HEK293 (cell line): Measurements from ENCODE around the gene PIF1.
A peak's percentile ranks its signal among the peaks of the same experiment; 100 is the strongest.

ENCODE experiments used
- OSR2 ChIP-seq: fragments of 450-650 bp; formaldehyde crosslinking; IDR thresholded peaks from 2 replicates; pipeline ENCODE4 v1.5.1; 2016; ENCODE audit warnings: missing biosample characterization, missing genetic modification characterization
- SALL2 ChIP-seq: fragments of 450-650 bp; formaldehyde crosslinking; IDR thresholded peaks from 2 replicates; pipeline ENCODE4 v1.5.0; 2017; ENCODE audit warnings: missing biosample characterization, mild to moderate bottlenecking, missing genetic modification characterization, borderline replicate concordance
- SP3 ChIP-seq: fragments of 450-650 bp; formaldehyde crosslinking; IDR thresholded peaks from 2 replicates; pipeline ENCODE4 v1.5.1; 2016; ENCODE audit warnings: missing biosample characterization, missing genetic modification characterization
- ZFP37 ChIP-seq: fragments of 450-650 bp; formaldehyde crosslinking; IDR thresholded peaks from 2 replicates; pipeline ENCODE4 v1.5.1; 2016; ENCODE audit warnings: missing biosample characterization, missing genetic modification characterization
- ZNF112 ChIP-seq: fragments of 450-650 bp; formaldehyde crosslinking; IDR thresholded peaks from 2 replicates; pipeline ENCODE4 v1.5.0; 2017; ENCODE audit warnings: missing biosample characterization, missing genetic modification characterization
- ZNF121 ChIP-seq: fragments of 450-650 bp; formaldehyde crosslinking; IDR thresholded peaks from 2 replicates; pipeline ENCODE4 v1.5.1; 2016; ENCODE audit warnings: missing biosample characterization, missing genetic modification characterization
- ZNF148 ChIP-seq: fragments of 450-650 bp; formaldehyde crosslinking; IDR thresholded peaks from 2 replicates; pipeline ENCODE4 v1.5.0; 2017; ENCODE audit warnings: missing biosample characterization, missing genetic modification characterization, borderline replicate concordance
- ZNF157 ChIP-seq: fragments of 450-650 bp; formaldehyde crosslinking; IDR thresholded peaks from 2 replicates; pipeline ENCODE4 v1.5.1; 2016; ENCODE audit warnings: missing biosample characterization, missing genetic modification characterization
- ZNF221 ChIP-seq: fragments of 450-650 bp; formaldehyde crosslinking; IDR thresholded peaks from 2 replicates; pipeline ENCODE4 v1.5.1; 2017; ENCODE audit warnings: missing biosample characterization, missing genetic modification characterization, borderline replicate concordance
- ZNF398 ChIP-seq: fragments of 450-650 bp; formaldehyde crosslinking; IDR thresholded peaks from 2 replicates; pipeline ENCODE4 v1.5.1; 2017; ENCODE audit warnings: missing biosample characterization, missing genetic modification characterization
- ZNF404 ChIP-seq: fragments of 450-650 bp; formaldehyde crosslinking; IDR thresholded peaks from 2 replicates; pipeline ENCODE4 v1.5.1; 2017; ENCODE audit warnings: missing biosample characterization, missing genetic modification characterization
- ZNF530 ChIP-seq: fragments of 450-650 bp; formaldehyde crosslinking; IDR thresholded peaks from 2 replicates; pipeline ENCODE4 v1.5.1; 2016; ENCODE audit warnings: low read depth, missing biosample characterization, missing genetic modification characterization
- ZNF629 ChIP-seq: fragments of 450-650 bp; formaldehyde crosslinking; IDR thresholded peaks from 2 replicates; pipeline ENCODE4 v1.5.1; 2017; ENCODE audit warnings: missing biosample characterization, missing genetic modification characterization
- ZNF785 ChIP-seq: fragments of 450-650 bp; formaldehyde crosslinking; IDR thresholded peaks from 2 replicates; pipeline ENCODE4 v1.5.1; 2016; ENCODE audit warnings: missing biosample characterization, missing genetic modification characterization
- ZNF792 ChIP-seq: fragments of 450-650 bp; formaldehyde crosslinking; IDR thresholded peaks from 2 replicates; pipeline ENCODE4 v1.5.1; 2016; ENCODE audit warnings: missing biosample characterization, missing genetic modification characterization
- TF ChIP-seq, protein P1 (sequence below): fragments of 450-650 bp; formaldehyde crosslinking; IDR thresholded peaks from 2 replicates; pipeline ENCODE4 v1.5.1; 2016; ENCODE audit warnings: missing biosample characterization, missing genetic modification characterization
- TF ChIP-seq, protein P2 (sequence below): fragments of 450-650 bp; formaldehyde crosslinking; IDR thresholded peaks from 2 replicates; pipeline ENCODE4 v1.5.1; 2017; ENCODE audit warnings: missing biosample characterization, missing genetic modification characterization
- TF ChIP-seq, protein P3 (sequence below): fragments of 450-650 bp; formaldehyde crosslinking; conservative IDR thresholded peaks from 2 replicates; pipeline ENCODE4 v1.5.1; 2016; ENCODE audit warnings: low read depth, missing biosample characterization, missing genetic modification characterization
- TF ChIP-seq, protein P4 (sequence below): fragments of 450-650 bp; formaldehyde crosslinking; IDR thresholded peaks from 2 replicates; pipeline ENCODE4 v1.5.1; 2016; ENCODE audit warnings: missing biosample characterization, missing genetic modification characterization, low read depth
- TF ChIP-seq, protein P5 (sequence below): fragments of 450-650 bp; formaldehyde crosslinking; IDR thresholded peaks from 2 replicates; pipeline ENCODE4 v1.5.1; 2016; ENCODE audit warnings: missing biosample characterization, missing genetic modification characterization

PIF1 gene

GRCh38 chr15:64842096-64842939, 16.9 kb upstream of the PIF1 start (continued):
- TF ChIP-seq ZNF398 (tag by site-specific recombination): peak; percentile 32; the same call in 1 of the 2 replicates
- no peak for TF ChIP-seq ZNF530 (tag by site-specific recombination)
- TF ChIP-seq, protein P1, sequence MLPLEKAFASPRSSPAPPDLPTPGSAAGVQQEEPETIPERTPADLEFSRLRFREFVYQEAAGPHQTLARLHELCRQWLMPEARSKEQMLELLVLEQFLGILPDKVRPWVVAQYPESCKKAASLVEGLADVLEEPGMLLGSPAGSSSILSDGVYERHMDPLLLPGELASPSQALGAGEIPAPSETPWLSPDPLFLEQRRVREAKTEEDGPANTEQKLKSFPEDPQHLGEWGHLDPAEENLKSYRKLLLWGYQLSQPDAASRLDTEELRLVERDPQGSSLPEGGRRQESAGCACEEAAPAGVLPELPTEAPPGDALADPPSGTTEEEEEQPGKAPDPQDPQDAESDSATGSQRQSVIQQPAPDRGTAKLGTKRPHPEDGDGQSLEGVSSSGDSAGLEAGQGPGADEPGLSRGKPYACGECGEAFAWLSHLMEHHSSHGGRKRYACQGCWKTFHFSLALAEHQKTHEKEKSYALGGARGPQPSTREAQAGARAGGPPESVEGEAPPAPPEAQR: no peak
- TF ChIP-seq, protein P2, sequence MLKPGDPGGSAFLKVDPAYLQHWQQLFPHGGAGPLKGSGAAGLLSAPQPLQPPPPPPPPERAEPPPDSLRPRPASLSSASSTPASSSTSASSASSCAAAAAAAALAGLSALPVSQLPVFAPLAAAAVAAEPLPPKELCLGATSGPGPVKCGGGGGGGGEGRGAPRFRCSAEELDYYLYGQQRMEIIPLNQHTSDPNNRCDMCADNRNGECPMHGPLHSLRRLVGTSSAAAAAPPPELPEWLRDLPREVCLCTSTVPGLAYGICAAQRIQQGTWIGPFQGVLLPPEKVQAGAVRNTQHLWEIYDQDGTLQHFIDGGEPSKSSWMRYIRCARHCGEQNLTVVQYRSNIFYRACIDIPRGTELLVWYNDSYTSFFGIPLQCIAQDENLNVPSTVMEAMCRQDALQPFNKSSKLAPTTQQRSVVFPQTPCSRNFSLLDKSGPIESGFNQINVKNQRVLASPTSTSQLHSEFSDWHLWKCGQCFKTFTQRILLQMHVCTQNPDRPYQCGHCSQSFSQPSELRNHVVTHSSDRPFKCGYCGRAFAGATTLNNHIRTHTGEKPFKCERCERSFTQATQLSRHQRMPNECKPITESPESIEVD (tag by site-specific recombination): no peak
- TF ChIP-seq ZNF404 (tag by site-specific recombination): no peak
- no peak for TF ChIP-seq ZNF121 (tag by site-specific recombination)
- TF ChIP-seq ZNF629 (tag by site-specific recombination): no peak
- TF ChIP-seq, protein P3, sequence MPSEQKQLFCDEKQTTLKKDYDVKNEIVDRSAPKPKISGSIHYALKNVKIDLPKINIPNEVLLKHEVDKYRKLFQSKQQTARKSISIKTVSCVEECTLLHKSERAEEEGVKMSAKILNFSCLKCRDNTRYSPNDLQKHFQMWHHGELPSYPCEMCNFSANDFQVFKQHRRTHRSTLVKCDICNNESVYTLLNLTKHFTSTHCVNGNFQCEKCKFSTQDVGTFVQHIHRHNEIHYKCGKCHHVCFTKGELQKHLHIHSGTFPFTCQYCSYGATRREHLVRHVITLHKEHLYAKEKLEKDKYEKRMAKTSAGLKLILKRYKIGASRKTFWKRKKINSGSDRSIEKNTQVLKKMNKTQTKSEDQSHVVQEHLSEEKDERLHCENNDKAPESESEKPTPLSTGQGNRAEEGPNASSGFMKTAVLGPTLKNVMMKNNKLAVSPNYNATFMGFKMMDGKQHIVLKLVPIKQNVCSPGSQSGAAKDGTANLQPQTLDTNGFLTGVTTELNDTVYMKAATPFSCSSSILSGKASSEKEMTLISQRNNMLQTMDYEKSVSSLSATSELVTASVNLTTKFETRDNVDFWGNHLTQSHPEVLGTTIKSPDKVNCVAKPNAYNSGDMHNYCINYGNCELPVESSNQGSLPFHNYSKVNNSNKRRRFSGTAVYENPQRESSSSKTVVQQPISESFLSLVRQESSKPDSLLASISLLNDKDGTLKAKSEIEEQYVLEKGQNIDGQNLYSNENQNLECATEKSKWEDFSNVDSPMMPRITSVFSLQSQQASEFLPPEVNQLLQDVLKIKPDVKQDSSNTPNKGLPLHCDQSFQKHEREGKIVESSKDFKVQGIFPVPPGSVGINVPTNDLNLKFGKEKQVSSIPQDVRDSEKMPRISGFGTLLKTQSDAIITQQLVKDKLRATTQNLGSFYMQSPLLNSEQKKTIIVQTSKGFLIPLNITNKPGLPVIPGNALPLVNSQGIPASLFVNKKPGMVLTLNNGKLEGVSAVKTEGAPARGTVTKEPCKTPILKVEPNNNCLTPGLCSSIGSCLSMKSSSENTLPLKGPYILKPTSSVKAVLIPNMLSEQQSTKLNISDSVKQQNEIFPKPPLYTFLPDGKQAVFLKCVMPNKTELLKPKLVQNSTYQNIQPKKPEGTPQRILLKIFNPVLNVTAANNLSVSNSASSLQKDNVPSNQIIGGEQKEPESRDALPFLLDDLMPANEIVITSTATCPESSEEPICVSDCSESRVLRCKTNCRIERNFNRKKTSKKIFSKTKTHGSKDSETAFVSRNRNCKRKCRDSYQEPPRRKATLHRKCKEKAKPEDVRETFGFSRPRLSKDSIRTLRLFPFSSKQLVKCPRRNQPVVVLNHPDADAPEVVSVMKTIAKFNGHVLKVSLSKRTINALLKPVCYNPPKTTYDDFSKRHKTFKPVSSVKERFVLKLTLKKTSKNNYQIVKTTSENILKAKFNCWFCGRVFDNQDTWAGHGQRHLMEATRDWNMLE (tag by site-specific recombination): no peak
- TF ChIP-seq SALL2 (tag by site-specific recombination): 0 out of 2 replicates have a peak, but pooled peaks have one; percentile 38
- TF ChIP-seq ZNF148 (tag by site-specific recombination): no peak
- no peak for TF ChIP-seq ZNF112
- TF ChIP-seq ZNF792 (tag by site-specific recombination): no peak
- no peak for TF ChIP-seq ZNF157 (tag by site-specific recombination)
- TF ChIP-seq, protein P4, sequence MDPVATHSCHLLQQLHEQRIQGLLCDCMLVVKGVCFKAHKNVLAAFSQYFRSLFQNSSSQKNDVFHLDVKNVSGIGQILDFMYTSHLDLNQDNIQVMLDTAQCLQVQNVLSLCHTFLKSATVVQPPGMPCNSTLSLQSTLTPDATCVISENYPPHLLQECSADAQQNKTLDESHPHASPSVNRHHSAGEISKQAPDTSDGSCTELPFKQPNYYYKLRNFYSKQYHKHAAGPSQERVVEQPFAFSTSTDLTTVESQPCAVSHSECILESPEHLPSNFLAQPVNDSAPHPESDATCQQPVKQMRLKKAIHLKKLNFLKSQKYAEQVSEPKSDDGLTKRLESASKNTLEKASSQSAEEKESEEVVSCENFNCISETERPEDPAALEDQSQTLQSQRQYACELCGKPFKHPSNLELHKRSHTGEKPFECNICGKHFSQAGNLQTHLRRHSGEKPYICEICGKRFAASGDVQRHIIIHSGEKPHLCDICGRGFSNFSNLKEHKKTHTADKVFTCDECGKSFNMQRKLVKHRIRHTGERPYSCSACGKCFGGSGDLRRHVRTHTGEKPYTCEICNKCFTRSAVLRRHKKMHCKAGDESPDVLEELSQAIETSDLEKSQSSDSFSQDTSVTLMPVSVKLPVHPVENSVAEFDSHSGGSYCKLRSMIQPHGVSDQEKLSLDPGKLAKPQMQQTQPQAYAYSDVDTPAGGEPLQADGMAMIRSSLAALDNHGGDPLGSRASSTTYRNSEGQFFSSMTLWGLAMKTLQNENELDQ (tag by site-specific recombination): no peak
- TF ChIP-seq ZNF221 (tag by site-specific recombination): no peak
- no peak for TF ChIP-seq ZNF785 (tag by site-specific recombination)
- no peak for TF ChIP-seq ZFP37 (tag by site-specific recombination)
- no peak for TF ChIP-seq SP3 (tag by site-specific recombination)
- TF ChIP-seq, protein P5, sequence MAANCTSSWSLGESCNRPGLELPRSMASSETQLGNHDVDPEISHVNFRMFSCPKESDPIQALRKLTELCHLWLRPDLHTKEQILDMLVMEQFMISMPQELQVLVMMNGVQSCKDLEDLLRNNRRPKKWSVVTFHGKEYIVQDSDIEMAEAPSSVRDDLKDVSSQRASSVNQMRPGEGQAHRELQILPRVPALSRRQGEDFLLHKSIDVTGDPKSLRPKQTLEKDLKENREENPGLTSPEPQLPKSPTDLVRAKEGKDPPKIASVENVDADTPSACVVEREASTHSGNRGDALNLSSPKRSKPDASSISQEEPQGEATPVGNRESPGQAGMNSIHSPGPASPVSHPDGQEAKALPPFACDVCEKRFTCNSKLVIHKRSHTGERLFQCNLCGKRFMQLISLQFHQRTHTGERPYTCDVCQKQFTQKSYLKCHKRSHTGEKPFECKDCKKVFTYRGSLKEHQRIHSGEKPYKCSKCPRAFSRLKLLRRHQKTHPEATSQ (tag by site-specific recombination): no peak
- no peak for TF ChIP-seq OSR2 (tag by site-specific recombination)
